NCI-H460 (cell line): Measurements from ENCODE around the gene LRRTM2. TPM values are rescaled to one million over a fixed set of nuclear protein-coding genes. Genes with fewer than 3 reads are reported as not detected.

Experiments used
- DNase-seq: peaks from one replicate; pipeline ENCODE4 v3.0.0-alpha.2; 2016; ENCODE audit warnings: low read depth; ENCODE audit errors: extremely low read depth
- total RNA-seq: library from RNA; depleted of rRNA; stranded (reverse); fragments of >200 nt; shearing (Covaris generic); gene quantifications from 2 replicates; pipeline ENCODE4 v1.2.3, GENCODE V29; 2014

Gene LRRTM2
- total RNA-seq, 1 experiment from 2014 or later = 0.07 TPM

GRCh38 chr5:138884094-138884493 is 9.0 kb upstream of the LRRTM2 start:
- DNase-seq = no peak

GRCh38 chr5:138883211-138883610 is 8.1 kb upstream of the LRRTM2 start:
- DNase-seq = no peak

GRCh38 chr5:138878437-138879235 is 3.5 kb upstream of the LRRTM2 start:
- no peak for DNase-seq

GRCh38 chr5:138876811-138877210 is 1.7 kb upstream of the LRRTM2 start:
- no peak for DNase-seq

- no peak for DNase-seq
Measured at GRCh38 chr5:138875946-138876345, 811 bp upstream of the LRRTM2 start.

GRCh38 chr5:138875552-138875875 is 379 bp upstream of the LRRTM2 start:
- DNase-seq = no peak

GRCh38 chr5:138874241-138874640 is 894 bp downstream of the LRRTM2 start:
- DNase-seq = no peak

- DNase-seq = no peak
Measured at GRCh38 chr5:138873466-138874221, 1.5 kb downstream of the LRRTM2 start.

- DNase-seq = no peak
Measured at GRCh38 chr5:138872841-138873465, 2.2 kb downstream of the LRRTM2 start.

GRCh38 chr5:138870611-138871010 is 4.5 kb downstream of the LRRTM2 start:
- DNase-seq = no peak

- no peak for DNase-seq
Measured at GRCh38 chr5:138869763-138870500, 5.2 kb downstream of the LRRTM2 start.

GRCh38 chr5:138869038-138869437 is 6.1 kb downstream of the LRRTM2 start:
- DNase-seq = no peak

GRCh38 chr5:138867011-138867410 is 8.1 kb downstream of the LRRTM2 start:
- DNase-seq = no peak

- no peak for DNase-seq
Measured at GRCh38 chr5:138853132-138853531, 22.0 kb downstream of the LRRTM2 start.

GRCh38 chr5:138850865-138851435 is 24.2 kb downstream of the LRRTM2 start:
- peak; percentile 22 for DNase-seq

- DNase-seq = no peak
Measured at GRCh38 chr5:138849882-138850281, 25.3 kb downstream of the LRRTM2 start.

- DNase-seq = no peak
Measured at GRCh38 chr5:138849439-138849838, 25.7 kb downstream of the LRRTM2 start.

GRCh38 chr5:138844812-138845513 is 30.2 kb downstream of the LRRTM2 start:
- no peak for DNase-seq

GRCh38 chr5:138844125-138844461 is 31.0 kb downstream of the LRRTM2 start:
- no peak for DNase-seq
